ENCODE data around the gene SLC25A26.

DNA sequence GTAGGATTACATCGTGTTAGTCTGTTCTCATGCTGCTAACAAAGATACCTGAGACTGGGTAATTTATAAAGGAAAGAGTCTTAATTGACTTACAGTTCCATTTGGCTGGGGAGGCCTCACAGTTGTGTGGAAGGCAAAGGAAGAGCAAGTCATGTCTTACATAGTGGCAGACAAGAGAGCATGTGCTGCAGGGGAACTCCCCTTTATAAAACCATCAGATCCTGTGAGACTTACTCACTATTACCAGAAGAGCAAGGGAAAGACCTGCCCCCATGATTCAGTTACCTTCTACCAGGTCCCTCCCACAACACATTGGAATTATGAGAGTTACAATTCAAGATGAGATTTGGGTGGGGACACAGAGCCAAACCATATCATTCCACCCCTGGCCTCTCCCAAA lies 3.4 kb downstream of the SLC25A26 start:
- TF ChIP-seq, protein P1, sequence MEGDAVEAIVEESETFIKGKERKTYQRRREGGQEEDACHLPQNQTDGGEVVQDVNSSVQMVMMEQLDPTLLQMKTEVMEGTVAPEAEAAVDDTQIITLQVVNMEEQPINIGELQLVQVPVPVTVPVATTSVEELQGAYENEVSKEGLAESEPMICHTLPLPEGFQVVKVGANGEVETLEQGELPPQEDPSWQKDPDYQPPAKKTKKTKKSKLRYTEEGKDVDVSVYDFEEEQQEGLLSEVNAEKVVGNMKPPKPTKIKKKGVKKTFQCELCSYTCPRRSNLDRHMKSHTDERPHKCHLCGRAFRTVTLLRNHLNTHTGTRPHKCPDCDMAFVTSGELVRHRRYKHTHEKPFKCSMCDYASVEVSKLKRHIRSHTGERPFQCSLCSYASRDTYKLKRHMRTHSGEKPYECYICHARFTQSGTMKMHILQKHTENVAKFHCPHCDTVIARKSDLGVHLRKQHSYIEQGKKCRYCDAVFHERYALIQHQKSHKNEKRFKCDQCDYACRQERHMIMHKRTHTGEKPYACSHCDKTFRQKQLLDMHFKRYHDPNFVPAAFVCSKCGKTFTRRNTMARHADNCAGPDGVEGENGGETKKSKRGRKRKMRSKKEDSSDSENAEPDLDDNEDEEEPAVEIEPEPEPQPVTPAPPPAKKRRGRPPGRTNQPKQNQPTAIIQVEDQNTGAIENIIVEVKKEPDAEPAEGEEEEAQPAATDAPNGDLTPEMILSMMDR (IDR thresholded peaks at IDR 0.05) = no peak
- TF ChIP-seq POLR2A (IDR thresholded peaks at IDR 0.05) = no peak

Data from body of pancreas (tissue), 4 donors.